GF-D8 (cell line): ENCODE data around the gene DCPS.
A peak's percentile ranks its signal among the peaks of the same experiment; 100 is the strongest.
"Not testable (repeated sequence)": the region's sequence is repeated elsewhere in the genome, so short reads cannot be mapped to it uniquely, and the experiment has no call there.

Source experiments
- DNase-seq: peaks from one replicate; lab custom pipeline; 2025; lab: John Stamatoyannopoulos, UW

The DCPS gene

GRCh38 chr11:126290887-126291286 is 13.0 kb upstream of the DCPS start:
- DNase-seq = no peak

GRCh38 chr11:126293726-126294125 is 10.1 kb upstream of the DCPS start:
- DNase-seq = no peak

- DNase-seq = no peak
Observed at GRCh38 chr11:126297004-126297403, 6.9 kb upstream of the DCPS start.

GRCh38 chr11:126304457-126305075 is 706 bp downstream of the DCPS start:
- DNase-seq = no peak

GRCh38 chr11:126305699-126306098 is 1.8 kb downstream of the DCPS start:
- no peak for DNase-seq

- DNase-seq = peak; percentile 83
Observed at GRCh38 chr11:126307706-126308105, 3.8 kb downstream of the DCPS start.

- no peak for DNase-seq
Observed at GRCh38 chr11:126308271-126308671, 4.4 kb downstream of the DCPS start.

- not testable (repeated sequence) for DNase-seq
Observed at GRCh38 chr11:126308771-126309170, 4.9 kb downstream of the DCPS start.

GRCh38 chr11:126310200-126310991 is 6.5 kb downstream of the DCPS start:
- DNase-seq = peak; percentile 89

GRCh38 chr11:126310992-126311310 is 7.1 kb downstream of the DCPS start:
- DNase-seq = no peak

- DNase-seq = peak; percentile 100
Observed at GRCh38 chr11:126311401-126312291, 7.8 kb downstream of the DCPS start.

GRCh38 chr11:126312961-126313360 is 9.1 kb downstream of the DCPS start:
- no peak for DNase-seq

- no peak for DNase-seq
Observed at GRCh38 chr11:126313826-126314225, 10.0 kb downstream of the DCPS start.

GRCh38 chr11:126317432-126317755 is 13.5 kb downstream of the DCPS start:
- DNase-seq = no peak

GRCh38 chr11:126317756-126318573 is 14.1 kb downstream of the DCPS start:
- DNase-seq = peak; percentile 92

- DNase-seq = peak; percentile 100
Observed at GRCh38 chr11:126318574-126319373, 14.9 kb downstream of the DCPS start.

GRCh38 chr11:126319374-126319740 is 15.5 kb downstream of the DCPS start:
- DNase-seq = no peak

- DNase-seq = no peak
Observed at GRCh38 chr11:126322996-126323395, 19.1 kb downstream of the DCPS start.

GRCh38 chr11:126327281-126328000 is 23.6 kb downstream of the DCPS start:
- no peak for DNase-seq

- DNase-seq = no peak
Observed at GRCh38 chr11:126328001-126328390, 24.1 kb downstream of the DCPS start.

- DNase-seq = no peak
Observed at GRCh38 chr11:126328444-126328843, 24.6 kb downstream of the DCPS start.
